Measurements from ENCODE around the gene HSPD1. TPM values are rescaled to one million over a fixed set of nuclear protein-coding genes. Genes with fewer than 3 reads are reported as not detected.
A peak's percentile ranks its signal among the peaks of the same experiment; 100 is the strongest.
"Not testable (repeated sequence)": the region's sequence is repeated elsewhere in the genome, so short reads cannot be mapped to it uniquely, and the experiment has no call there.

HSPD1 gene
- total RNA-seq, 1 experiment from 2014 or later: 770 TPM

GRCh38 chr2:197504000-197504399 is 4.4 kb upstream of the HSPD1 start:
- Histone ChIP-seq H3K4me3 (no peak overlapping the region), H3K36me3 (peaks cover 47% of the 10 kb centered on the region)
- no peak for DNase-seq

GRCh38 chr2:197502685-197503084 is 3.0 kb upstream of the HSPD1 start:
- Histone ChIP-seq H3K36me3 (peaks cover 57% of the 10 kb centered on the region), H3K4me1 (peaks cover 4% of the 10 kb centered on the region; the same call in 1 of the 2 replicates), H3K27ac (no peak overlapping the region), H3K27me3 (no peaks in the 10 kb centered on the region), H3K4me3 (no peak overlapping the region), H3K9me3 (replicated peaks) (no peaks in the 10 kb centered on the region)
- no peak for DNase-seq

More at GRCh38 chr2:197504000-197504399, 4.4 kb upstream of the HSPD1 start:
- Histone ChIP-seq H3K9me3 (replicated peaks) (no peaks in the 10 kb centered on the region), H3K27me3 (no peaks in the 10 kb centered on the region), H3K4me1 (0 out of 2 replicates have a peak, but pooled peaks cover 3% of the 10 kb centered on the region), H3K27ac (no peak overlapping the region)

GRCh38 chr2:197502201-197502600 is 2.6 kb upstream of the HSPD1 start:
- Histone ChIP-seq H3K4me1 (peaks cover 7% of the 10 kb centered on the region; the same call in 1 of the 2 replicates), H3K27me3 (no peaks in the 10 kb centered on the region), H3K4me3 (no peak overlapping the region; the same call in 1 of the 2 replicates), H3K36me3 (peaks cover 62% of the 10 kb centered on the region), H3K27ac (no peak overlapping the region), H3K9me3 (replicated peaks) (no peaks in the 10 kb centered on the region)
- DNase-seq: no peak

- peak overlapping the region; percentile 80 for H3K4me3 ChIP-seq
- H3K27me3 ChIP-seq: no peaks in the 10 kb centered on the region
- no peak for DNase-seq
- peaks cover 7% of the 10 kb centered on the region; the same call in 1 of the 2 replicates for H3K4me1 ChIP-seq
- peaks cover 70% of the 10 kb centered on the region for H3K36me3 ChIP-seq
- no peaks in the 10 kb centered on the region for H3K9me3 ChIP-seq (replicated peaks)
- H3K27ac ChIP-seq: peak overlapping the region; percentile 74
Observed at GRCh38 chr2:197500503-197501131, 977 bp upstream of the HSPD1 start.

GRCh38 chr2:197498937-197499593 is 575 bp downstream of the HSPD1 start:
- H3K4me1 ChIP-seq: peaks cover 7% of the 10 kb centered on the region; the same call in 1 of the 2 replicates
- peak; percentile 31 to 52 for DNase-seq
- peak overlapping the region; percentile 74 for H3K27ac ChIP-seq
- no peaks in the 10 kb centered on the region for H3K27me3 ChIP-seq
- H3K36me3 ChIP-seq: peaks cover 73% of the 10 kb centered on the region
- H3K4me3 ChIP-seq: peak overlapping the region; percentile 80
- no peaks in the 10 kb centered on the region for H3K9me3 ChIP-seq (replicated peaks)

GRCh38 chr2:197498235-197498936 is 1.3 kb downstream of the HSPD1 start:
- Histone ChIP-seq H3K27me3 (no peaks in the 10 kb centered on the region), H3K36me3 (peaks cover 76% of the 10 kb centered on the region), H3K27ac (peak overlapping the region; percentile 74; the same call in 1 of the 2 replicates), H3K4me3 (peak overlapping the region; percentile 80), H3K9me3 (replicated peaks) (no peaks in the 10 kb centered on the region), H3K4me1 (peaks cover 7% of the 10 kb centered on the region; the same call in 1 of the 2 replicates)
- no peak for DNase-seq

GRCh38 chr2:197497326-197497725 is 2.3 kb downstream of the HSPD1 start:
- Histone ChIP-seq H3K36me3 (peaks cover 76% of the 10 kb centered on the region), H3K9me3 (replicated peaks) (no peaks in the 10 kb centered on the region), H3K4me1 (peaks cover 7% of the 10 kb centered on the region; the same call in 1 of the 2 replicates), H3K27ac (no peak overlapping the region), H3K27me3 (no peaks in the 10 kb centered on the region), H3K4me3 (peak overlapping the region; percentile 80)
- no peak for DNase-seq

- DNase-seq: no peak
- H3K27ac ChIP-seq: no peak overlapping the region
- no peaks in the 10 kb centered on the region for H3K9me3 ChIP-seq (replicated peaks)
- peaks cover 76% of the 10 kb centered on the region for H3K36me3 ChIP-seq
- H3K4me3 ChIP-seq: no peak overlapping the region
- H3K4me1 ChIP-seq: peaks cover 4% of the 10 kb centered on the region; the same call in 1 of the 2 replicates
- H3K27me3 ChIP-seq: no peaks in the 10 kb centered on the region
Observed at GRCh38 chr2:197496695-197497094, 2.9 kb downstream of the HSPD1 start.

GRCh38 chr2:197495433-197496134 is 4.1 kb downstream of the HSPD1 start:
- H3K27ac ChIP-seq: no peak overlapping the region
- no peaks in the 10 kb centered on the region for H3K27me3 ChIP-seq
- H3K4me3 ChIP-seq: no peak overlapping the region
- H3K9me3 ChIP-seq (replicated peaks): no peaks in the 10 kb centered on the region
- peaks cover 4% of the 10 kb centered on the region; the same call in 1 of the 2 replicates for H3K4me1 ChIP-seq
- no peak for DNase-seq
- H3K36me3 ChIP-seq: peaks cover 80% of the 10 kb centered on the region

GRCh38 chr2:197487385-197487784 is 12.3 kb downstream of the HSPD1 start:
- Histone ChIP-seq H3K27me3 (no peaks in the 10 kb centered on the region), H3K27ac (no peak overlapping the region), H3K4me3 (no peak overlapping the region), H3K4me1 (no peaks in the 10 kb centered on the region), H3K9me3 (replicated peaks) (peaks cover 4% of the 10 kb centered on the region; the same call in 1 of the 2 replicates), H3K36me3 (peaks cover 73% of the 10 kb centered on the region)
- DNase-seq: no peak

- no peak overlapping the region for H3K27ac ChIP-seq
- DNase-seq: no peak
- no peaks in the 10 kb centered on the region for H3K27me3 ChIP-seq
- no peaks in the 10 kb centered on the region for H3K4me1 ChIP-seq
- peaks cover 4% of the 10 kb centered on the region; the same call in 1 of the 2 replicates for H3K9me3 ChIP-seq (replicated peaks)
- H3K36me3 ChIP-seq: peaks cover 61% of the 10 kb centered on the region
- H3K4me3 ChIP-seq: no peak overlapping the region
Observed at GRCh38 chr2:197486175-197486574, 13.5 kb downstream of the HSPD1 start.

GRCh38 chr2:197484248-197484647 is 15.4 kb downstream of the HSPD1 start:
- not testable (repeated sequence) for H3K27me3 ChIP-seq; H3K4me1 ChIP-seq; H3K27ac ChIP-seq; H3K4me3 ChIP-seq; DNase-seq; H3K9me3 ChIP-seq (replicated peaks)
- H3K36me3 ChIP-seq: peaks cover 42% of the 10 kb centered on the region

- H3K27me3 ChIP-seq: no peaks in the 10 kb centered on the region
- H3K4me1 ChIP-seq: no peaks in the 10 kb centered on the region
- no peak for DNase-seq
- H3K27ac ChIP-seq: no peak overlapping the region
- H3K9me3 ChIP-seq (replicated peaks): peaks cover 4% of the 10 kb centered on the region; the same call in 1 of the 2 replicates
- H3K36me3 ChIP-seq: peaks cover 10% of the 10 kb centered on the region
- no peak overlapping the region for H3K4me3 ChIP-seq
Observed at GRCh38 chr2:197480165-197481036, 19.2 kb downstream of the HSPD1 start.

- no peaks in the 10 kb centered on the region for H3K9me3 ChIP-seq (replicated peaks)
- no peaks in the 10 kb centered on the region for H3K4me1 ChIP-seq
- peaks cover 16% of the 10 kb centered on the region for H3K36me3 ChIP-seq
- no peak overlapping the region for H3K27ac ChIP-seq
- no peak overlapping the region for H3K4me3 ChIP-seq
- no peak for DNase-seq
- no peaks in the 10 kb centered on the region for H3K27me3 ChIP-seq
Observed at GRCh38 chr2:197477797-197478196, 21.8 kb downstream of the HSPD1 start.
